TTC549 (cell line): ENCODE results near the gene STEAP3.

Experiments used
- FAIRE-seq: peaks from 2 replicates; lab custom pipeline; 2012; peaks lifted over from hg19 to GRCh38; lab: Jason Lieb, UNC

Gene STEAP3

GRCh38 chr2:119223521-119224390 lies at the start of gene STEAP3:
TSS of gene STEAP3 (plus strand) at chr2:119223834. CDS start at chr2:119231013, 7,179 bp downstream.
- no peak for FAIRE-seq

- FAIRE-seq: no peak
These were observed 49.2 kb upstream of the STEAP3 start for GRCh38 chr2:119174216-119174992.

DNA sequence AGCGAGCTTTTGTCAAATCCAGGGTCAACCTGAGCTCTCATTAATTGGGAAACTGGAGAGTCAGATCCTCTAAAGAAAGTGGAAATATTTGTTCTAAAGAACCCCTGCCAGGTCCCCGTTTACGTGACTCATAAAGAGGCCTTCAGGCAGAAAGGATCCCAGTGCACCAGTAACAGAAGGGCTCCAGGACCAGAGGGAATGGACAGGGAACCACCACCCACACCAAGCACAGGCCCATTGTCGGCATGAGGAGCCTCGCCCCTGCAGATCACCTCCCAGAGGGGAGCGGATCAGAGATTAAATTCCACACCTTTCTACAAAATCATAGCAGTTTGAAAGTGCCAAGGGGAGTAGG lies 48.7 kb upstream of the STEAP3 start:
- FAIRE-seq: no peak

GRCh38 chr2:119175517-119175916 lies 48.1 kb upstream of the STEAP3 start:
- FAIRE-seq: no peak

DNA sequence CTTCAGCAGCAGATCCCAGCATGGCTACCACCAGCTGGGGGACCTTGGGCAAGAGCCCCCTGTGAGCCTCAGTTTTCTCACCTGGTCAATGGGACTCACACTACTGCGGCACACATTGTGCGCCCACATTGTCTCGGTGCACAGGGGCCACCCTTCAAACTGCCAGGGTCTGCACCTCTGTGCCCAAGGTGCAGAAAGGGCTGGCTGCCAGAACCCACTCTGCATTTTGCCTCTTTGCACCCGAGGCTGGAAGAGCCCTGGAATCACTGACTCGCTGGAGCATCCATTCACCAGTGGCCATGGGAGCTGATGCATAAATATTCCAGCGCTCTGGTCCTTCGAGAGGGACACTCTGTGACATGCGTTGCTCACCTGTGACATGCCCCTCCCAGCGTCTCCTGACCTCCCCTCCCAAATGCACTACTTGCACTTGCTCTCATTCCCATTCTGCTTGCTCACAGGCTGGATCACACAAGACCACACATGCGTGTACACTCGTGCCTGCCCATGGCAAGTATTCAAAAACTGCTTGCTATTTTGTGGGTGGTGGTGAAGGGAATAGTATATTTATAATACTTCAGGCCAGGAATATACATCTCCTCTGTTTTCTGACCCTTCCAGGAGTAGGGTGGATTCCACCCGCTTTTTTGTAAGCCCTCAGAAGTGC lies 46.3 kb upstream of the STEAP3 start:
- no peak for FAIRE-seq

- FAIRE-seq: no peak
These were observed 45.8 kb upstream of the STEAP3 start for GRCh38 chr2:119177838-119178190.

DNA sequence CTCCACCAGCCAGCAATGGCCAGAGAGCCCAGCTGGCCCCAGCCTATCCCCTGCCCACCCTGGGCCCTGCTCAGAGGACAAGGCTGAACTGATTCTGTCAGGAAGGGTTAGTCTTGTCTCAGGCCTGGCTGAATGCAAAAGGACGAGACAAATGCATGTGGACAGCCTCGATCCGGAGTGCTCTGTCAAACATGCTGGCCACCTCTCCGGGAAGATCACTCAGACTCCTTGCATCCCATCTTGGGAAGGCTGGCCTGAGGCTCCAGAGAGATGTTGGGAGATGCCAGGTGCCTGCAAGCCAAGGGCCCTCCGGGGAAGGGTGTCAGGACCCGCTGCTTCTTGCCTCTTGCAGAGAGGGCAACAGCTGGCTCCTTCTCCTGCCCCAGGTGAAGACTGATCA lies 44.9 kb upstream of the STEAP3 start:
- FAIRE-seq: no peak

- no peak for FAIRE-seq
These were observed 44.4 kb upstream of the STEAP3 start for GRCh38 chr2:119179202-119179601.

- FAIRE-seq: no peak
These were observed 43.6 kb upstream of the STEAP3 start for GRCh38 chr2:119179991-119180390.

DNA sequence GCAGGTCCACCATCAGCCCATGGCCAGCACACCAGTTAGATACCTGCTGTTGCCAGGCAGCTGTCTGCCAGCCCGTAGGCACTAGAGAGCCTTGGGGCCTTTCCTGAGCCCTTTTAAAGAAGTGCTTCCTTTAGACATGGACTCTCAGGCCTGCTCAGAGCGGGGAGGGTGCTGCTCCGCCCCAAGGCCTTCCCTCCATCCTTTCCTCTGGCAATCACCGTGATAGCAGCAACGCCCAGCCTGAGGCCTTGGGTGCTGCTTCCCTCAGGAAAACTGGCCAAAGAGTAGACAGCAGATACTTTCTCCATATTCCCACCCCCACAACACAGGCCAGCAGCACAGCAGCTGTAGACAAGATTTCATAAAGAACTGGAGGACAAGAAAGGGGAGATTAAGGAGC lies 42.7 kb upstream of the STEAP3 start:
- no peak for FAIRE-seq

DNA sequence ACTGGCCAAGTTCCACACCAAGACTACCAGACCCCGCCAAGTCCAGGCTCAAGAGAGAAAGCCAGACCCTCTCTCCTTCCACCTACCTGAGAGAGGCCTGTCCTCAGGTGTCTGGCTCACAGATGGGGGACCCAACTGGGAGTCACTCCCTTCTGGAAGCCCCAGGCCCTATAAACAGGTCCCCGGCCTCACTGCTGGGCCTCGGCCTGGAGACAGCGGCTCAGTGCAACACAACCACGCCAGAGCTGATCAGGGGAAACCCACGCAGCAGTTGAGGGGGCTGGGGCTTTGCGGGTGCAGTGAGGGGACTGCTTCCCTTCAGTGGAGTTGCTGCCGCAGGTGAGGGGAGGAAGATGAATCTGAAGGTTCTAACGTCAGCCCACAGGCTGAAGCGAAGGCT lies 42.2 kb upstream of the STEAP3 start:
- FAIRE-seq: no peak

GRCh38 chr2:119181791-119182445 lies 41.7 kb upstream of the STEAP3 start:
- no peak for FAIRE-seq

GRCh38 chr2:119184512-119184911 lies 39.1 kb upstream of the STEAP3 start:
- FAIRE-seq: no peak

- no peak for FAIRE-seq
These were observed 33.1 kb upstream of the STEAP3 start for GRCh38 chr2:119190321-119191111.

GRCh38 chr2:119192893-119193292 lies 30.7 kb upstream of the STEAP3 start:
- FAIRE-seq: no peak

- FAIRE-seq: no peak
These were observed 28.6 kb upstream of the STEAP3 start for GRCh38 chr2:119195001-119195400.

DNA sequence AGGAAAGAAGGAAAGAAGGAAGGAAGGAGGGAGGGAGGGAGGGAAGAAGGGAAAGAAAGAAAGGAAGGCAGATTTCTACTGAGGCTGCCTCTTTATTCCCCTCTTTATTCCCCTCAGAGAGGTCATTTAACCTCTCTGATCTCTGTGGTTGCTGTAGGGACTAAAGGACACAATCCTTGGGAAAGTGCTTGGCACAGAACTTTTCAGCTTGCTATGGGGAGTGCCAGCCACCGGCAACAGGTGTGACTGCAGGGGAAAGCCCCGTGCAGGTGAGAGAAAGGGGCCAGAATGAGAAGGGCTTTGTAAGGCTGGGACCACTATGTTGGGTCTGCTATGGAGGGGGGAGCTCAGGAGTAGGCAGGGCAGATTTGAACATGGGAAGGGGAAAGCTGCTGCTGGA lies 27.7 kb upstream of the STEAP3 start:
- FAIRE-seq: no peak

- no peak for FAIRE-seq
These were observed 27.1 kb upstream of the STEAP3 start for GRCh38 chr2:119196301-119197125.

GRCh38 chr2:119197126-119197405 lies 26.6 kb upstream of the STEAP3 start:
- no peak for FAIRE-seq

GRCh38 chr2:119197529-119198239 lies 25.9 kb upstream of the STEAP3 start:
- no peak for FAIRE-seq
